Kidney (tissue), 14 donors: ENCODE results near the gene GRID1. TPM values are rescaled to one million over a fixed set of nuclear protein-coding genes. Genes with fewer than 3 reads are reported as not detected.

Experiments used
- DNase-seq, 5 donors: peaks; one replicate each; pipeline ENCODE4 v3.0.0-alpha.2; 2013 to 2020
- FAIRE-seq: peaks from 2 replicates; lab custom pipeline; 2012; peaks lifted over from hg19 to GRCh38; lab: Jason Lieb, UNC
- H3K27ac ChIP-seq, 2 donors: one replicate each; pipeline ENCODE4 v1.7.0; 2013; ENCODE audit warnings: low read depth in 2 of 2, low read length in 2 of 2, inconsistent platforms in 1 of 2
- H3K27me3 ChIP-seq: one replicate; pipeline ENCODE4 v1.7.1; 2013; ENCODE audit warnings: low read length, inconsistent platforms; ENCODE audit not compliant: control insufficient read depth, insufficient read depth
- H3K36me3 ChIP-seq, 3 donors: one replicate each; pipeline versions ENCODE4 v1.7.0 to v1.7.1; 2013; ENCODE audit warnings: low read length in 3 of 3, control low read depth in 1 of 3, inconsistent platforms in 1 of 3; ENCODE audit not compliant: insufficient read depth in 3 of 3, control insufficient read depth in 2 of 3
- H3K4me1 ChIP-seq, 3 donors: one replicate each; pipeline versions ENCODE4 v1.7.0 to v1.7.1; 2013; ENCODE audit warnings: low read length in 3 of 3, inconsistent platforms in 1 of 3, low read depth in 1 of 3; ENCODE audit not compliant: control insufficient read depth in 2 of 3, insufficient read depth in 2 of 3
- H3K4me3 ChIP-seq, 3 donors: one replicate each; pipeline versions ENCODE4 v1.7.0 to v1.8.1; 2013; ENCODE audit warnings: low read length in 3 of 3, control low read depth in 1 of 3, inconsistent platforms in 1 of 3
- H3K9ac ChIP-seq, 3 donors: one replicate each; pipeline versions ENCODE4 v1.7.0 to v1.7.1; 2013; ENCODE audit warnings: low read length in 3 of 3, control low read depth in 1 of 3, inconsistent platforms in 1 of 3
- H3K9me3 ChIP-seq, 3 donors: one replicate each; pipeline versions ENCODE4 v1.7.0 to v1.7.1; 2013; ENCODE audit warnings: low read length in 3 of 3, control low read depth in 1 of 3, inconsistent platforms in 1 of 3; ENCODE audit not compliant: control insufficient read depth in 2 of 3, insufficient read depth in 1 of 3
- CTCF ChIP-seq: IDR thresholded peaks from 3 replicates; pipeline ENCODE4 v1.5.1; 2012; ENCODE audit warnings: mild to moderate bottlenecking, moderate library complexity, borderline replicate concordance; ENCODE audit not compliant: insufficient read depth; ENCODE audit errors: extremely low read depth
- intact Hi-C: fragments of 100-400 bp; cut with DNase I; formaldehyde crosslinking; loops from one replicate; pipeline ENCODE4 v1.11.1; 2022
- polyA plus RNA-seq: library from polyadenylated mRNA; stranded (reverse); fragments of 350-450 nt; fragmentation: Illumina TruSeq; extraction: RNeasy Lipid Tissue Mini Kit (QIAGEN cat#74804); gene quantifications from one replicate; pipeline ENCODE4 v1.2.3, GENCODE V29; 2014; ENCODE audit warnings: low read depth, low replicate concordance; ENCODE audit not compliant: insufficient read depth
- total RNA-seq: library from RNA; stranded (reverse); fragmentation: NEBNext Ultra II Directional; extraction: Animal tissue kit (Norgen Biotek cat#: 25700); gene quantifications from one replicate; pipeline ENCODE4 v1.2.1, GENCODE V29; 2021
- donor health status: control.
- donor health status: control.
- donor health status: control.
- donor health status: control.
- donor health status: control.
- donor health status: DM: yes; HTN: yes; CAD: no.
- donor health status: Normal renal cell carcinoma (clear cell type).

Gene GRID1
- total and polyA plus RNA-seq, 2 donors from 2014 or later = 0.37 to 1.4 TPM

- no peak overlapping the region for H3K4me3 ChIP-seq
- no peaks in the 10 kb centered on the region for H3K9me3 ChIP-seq
- FAIRE-seq = no peak
- H3K27me3 ChIP-seq = peaks cover 27% of the 10 kb centered on the region
- DNase-seq = no peak
- H3K9ac ChIP-seq = no peak overlapping the region
- intact Hi-C loops = no loop called here
- H3K27ac ChIP-seq = no peak overlapping the region
- no peak for TF ChIP-seq CTCF
- H3K4me1 ChIP-seq = peaks cover 0 to 8% (median 0%) of the 10 kb centered on the region in 3 donors
- H3K36me3 ChIP-seq = no peaks in the 10 kb centered on the region
Observed at GRCh38 chr10:86368987-86369386, 2.4 kb upstream of the GRID1 start.

GRCh38 chr10:86368046-86368445 lies 1.5 kb upstream of the GRID1 start:
- Histone ChIP-seq H3K27ac (no peak overlapping the region), H3K9ac (no peak overlapping the region), H3K9me3 (no peaks in the 10 kb centered on the region), H3K36me3 (no peaks in the 10 kb centered on the region), H3K4me3 (no peak overlapping the region), H3K27me3 (peaks cover 33% of the 10 kb centered on the region), H3K4me1 (peaks cover 0 to 14% (median 0%) of the 10 kb centered on the region in 3 donors)
- FAIRE-seq (no peak), DNase-seq (peak in 2 of 5 donors; percentile 6 to 26)
- intact Hi-C loops = no loop called here
- TF ChIP-seq CTCF = no peak

GRCh38 chr10:86367152-86367951 lies 757 bp upstream of the GRID1 start:
- Histone ChIP-seq H3K9ac (no peak overlapping the region), H3K4me1 (peaks cover 0 to 14% (median 0%) of the 10 kb centered on the region in 3 donors), H3K4me3 (no peak overlapping the region), H3K27ac (no peak overlapping the region), H3K9me3 (no peaks in the 10 kb centered on the region), H3K36me3 (no peaks in the 10 kb centered on the region), H3K27me3 (peaks cover 33% of the 10 kb centered on the region)
- intact Hi-C loops = no loop called here
- DNase-seq (peak; percentile 44 to 73 (median 57)), FAIRE-seq (no peak)
- TF ChIP-seq CTCF = no peak

- no peaks in the 10 kb centered on the region for H3K36me3 ChIP-seq
- DNase-seq (peak in 2 of 5 donors; percentile 76 to 81), FAIRE-seq (no peak)
- H3K9me3 ChIP-seq = no peaks in the 10 kb centered on the region
- H3K4me3 ChIP-seq = no peak overlapping the region
- H3K9ac ChIP-seq = no peak overlapping the region
- no peak overlapping the region for H3K27ac ChIP-seq
- H3K27me3 ChIP-seq = peaks cover 33% of the 10 kb centered on the region
- peaks cover 0 to 14% (median 0%) of the 10 kb centered on the region in 3 donors for H3K4me1 ChIP-seq
- TF ChIP-seq CTCF = no peak
- intact Hi-C loops = no loop called here
Observed at GRCh38 chr10:86366902-86367151, 232 bp upstream of the GRID1 start.
